Kidney glomerular epithelial cell (primary cell): Measurements from ENCODE around the gene PLEKHG4.

Source experiments
- DNase-seq: peaks from one replicate; lab custom pipeline; 2025; lab: John Stamatoyannopoulos, UW

Gene PLEKHG4, protein sequence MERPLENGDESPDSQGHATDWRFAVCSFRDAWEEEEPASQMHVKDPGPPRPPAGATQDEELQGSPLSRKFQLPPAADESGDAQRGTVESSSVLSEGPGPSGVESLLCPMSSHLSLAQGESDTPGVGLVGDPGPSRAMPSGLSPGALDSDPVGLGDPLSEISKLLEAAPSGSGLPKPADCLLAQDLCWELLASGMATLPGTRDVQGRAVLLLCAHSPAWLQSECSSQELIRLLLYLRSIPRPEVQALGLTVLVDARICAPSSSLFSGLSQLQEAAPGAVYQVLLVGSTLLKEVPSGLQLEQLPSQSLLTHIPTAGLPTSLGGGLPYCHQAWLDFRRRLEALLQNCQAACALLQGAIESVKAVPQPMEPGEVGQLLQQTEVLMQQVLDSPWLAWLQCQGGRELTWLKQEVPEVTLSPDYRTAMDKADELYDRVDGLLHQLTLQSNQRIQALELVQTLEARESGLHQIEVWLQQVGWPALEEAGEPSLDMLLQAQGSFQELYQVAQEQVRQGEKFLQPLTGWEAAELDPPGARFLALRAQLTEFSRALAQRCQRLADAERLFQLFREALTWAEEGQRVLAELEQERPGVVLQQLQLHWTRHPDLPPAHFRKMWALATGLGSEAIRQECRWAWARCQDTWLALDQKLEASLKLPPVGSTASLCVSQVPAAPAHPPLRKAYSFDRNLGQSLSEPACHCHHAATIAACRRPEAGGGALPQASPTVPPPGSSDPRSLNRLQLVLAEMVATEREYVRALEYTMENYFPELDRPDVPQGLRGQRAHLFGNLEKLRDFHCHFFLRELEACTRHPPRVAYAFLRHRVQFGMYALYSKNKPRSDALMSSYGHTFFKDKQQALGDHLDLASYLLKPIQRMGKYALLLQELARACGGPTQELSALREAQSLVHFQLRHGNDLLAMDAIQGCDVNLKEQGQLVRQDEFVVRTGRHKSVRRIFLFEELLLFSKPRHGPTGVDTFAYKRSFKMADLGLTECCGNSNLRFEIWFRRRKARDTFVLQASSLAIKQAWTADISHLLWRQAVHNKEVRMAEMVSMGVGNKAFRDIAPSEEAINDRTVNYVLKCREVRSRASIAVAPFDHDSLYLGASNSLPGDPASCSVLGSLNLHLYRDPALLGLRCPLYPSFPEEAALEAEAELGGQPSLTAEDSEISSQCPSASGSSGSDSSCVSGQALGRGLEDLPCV

DNA sequence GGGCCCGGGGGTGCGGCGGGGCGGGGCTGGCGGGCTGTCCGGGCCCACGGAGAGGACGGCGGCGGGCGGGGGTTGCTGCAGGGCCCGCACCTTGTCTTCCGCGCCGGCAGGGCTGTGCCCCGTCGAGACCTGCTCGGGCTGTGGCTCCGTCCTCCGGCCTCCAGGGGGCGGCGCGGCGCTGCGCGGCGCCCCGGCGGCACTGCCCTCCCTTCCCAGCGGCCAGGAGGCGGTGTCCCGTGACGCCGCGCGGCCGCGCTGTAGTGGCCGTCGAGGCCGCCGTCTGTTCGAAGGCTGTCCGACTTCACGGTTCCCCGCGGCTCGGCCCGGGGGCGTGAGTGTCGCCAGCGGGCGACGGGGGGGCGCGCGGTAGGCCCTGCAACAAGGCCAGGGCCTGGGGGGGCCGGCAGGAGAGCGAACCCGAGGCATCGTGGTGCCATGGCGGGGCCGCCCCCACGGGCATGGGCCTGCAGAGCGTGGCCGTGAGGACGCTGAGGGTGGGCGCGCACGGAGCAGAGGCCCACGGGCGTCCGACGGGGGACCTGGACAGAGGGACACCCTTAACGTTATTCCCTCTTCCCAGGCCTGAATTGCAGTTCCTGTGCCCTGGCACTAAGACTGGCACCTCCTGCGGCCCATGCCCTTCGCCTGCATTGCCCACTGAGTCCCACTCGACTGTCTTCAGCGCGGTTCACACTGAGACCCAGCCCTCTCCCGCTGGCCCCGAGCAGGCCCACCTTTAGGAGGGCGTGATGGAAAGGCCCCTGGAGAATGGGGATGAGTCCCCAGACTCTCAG lies at the start of gene PLEKHG4:
Gene PLEKHG4, plus strand, starts transcription at position 237 of the 794 bp plus-strand sequence. Its CDS starts 513 bp downstream, at position 750.
- DNase-seq: peak; percentile 14

GRCh38 chr16:67229906-67230808 lies 49.2 kb upstream of the PLEKHG4 start:
- DNase-seq: no peak

GRCh38 chr16:67230809-67231660 lies 48.3 kb upstream of the PLEKHG4 start:
- DNase-seq: no peak

DNA sequence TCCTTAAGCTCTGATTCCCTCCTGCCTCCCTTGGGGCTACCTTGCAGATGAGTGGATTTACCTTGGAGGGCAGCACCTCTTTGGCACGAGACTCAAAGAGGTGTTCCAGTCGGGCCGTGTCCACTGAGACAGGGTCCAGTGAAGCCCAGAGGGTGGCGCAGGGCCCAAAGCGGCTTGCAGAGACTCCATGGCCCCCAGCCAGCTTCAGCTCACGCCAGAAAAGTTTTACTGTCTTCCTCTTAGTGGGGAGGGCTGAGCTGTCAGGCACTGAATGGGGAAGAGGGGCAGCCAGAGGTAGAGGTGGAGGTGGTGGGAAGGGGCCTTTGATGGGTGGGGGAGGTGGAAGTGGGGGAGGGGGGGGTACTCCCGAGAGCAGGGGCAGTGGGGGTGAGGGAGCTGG lies 45.7 kb upstream of the PLEKHG4 start:
- no peak for DNase-seq

- DNase-seq: no peak
Observed at GRCh38 chr16:67234180-67234597, 45.1 kb upstream of the PLEKHG4 start.

- DNase-seq: no peak
Observed at GRCh38 chr16:67235816-67236562, 43.3 kb upstream of the PLEKHG4 start.

- no peak for DNase-seq
Observed at GRCh38 chr16:67236563-67237395, 42.6 kb upstream of the PLEKHG4 start.

GRCh38 chr16:67237396-67238277 lies 41.7 kb upstream of the PLEKHG4 start:
- DNase-seq: no peak

GRCh38 chr16:67238278-67238575 lies 41.1 kb upstream of the PLEKHG4 start:
- DNase-seq: no peak

GRCh38 chr16:67238806-67239470 lies 40.4 kb upstream of the PLEKHG4 start:
- DNase-seq: no peak

GRCh38 chr16:67240506-67240905 lies 38.8 kb upstream of the PLEKHG4 start:
- DNase-seq: no peak

GRCh38 chr16:67241008-67241900 lies 38.1 kb upstream of the PLEKHG4 start:
- DNase-seq: peak; percentile 82

- DNase-seq: no peak
Observed at GRCh38 chr16:67242138-67242730, 37.1 kb upstream of the PLEKHG4 start.

DNA sequence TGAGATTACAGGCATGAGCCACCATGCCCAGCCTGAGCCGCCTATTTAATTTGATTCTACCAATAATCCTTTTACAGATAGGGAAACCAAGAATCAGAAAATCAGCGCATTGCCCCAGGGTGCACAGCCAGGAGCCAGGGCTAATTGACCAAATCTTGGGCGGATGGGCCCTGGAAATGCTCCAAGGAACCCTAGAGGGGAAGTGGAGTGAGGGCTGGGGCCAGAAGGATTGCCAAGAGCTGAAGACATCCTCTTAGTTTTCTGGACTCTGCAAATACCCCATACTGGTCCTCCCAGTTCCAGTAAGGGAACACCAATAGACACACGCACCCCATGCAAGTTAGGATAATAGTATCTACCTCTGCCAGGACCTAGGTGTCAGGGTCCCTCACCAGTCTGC lies 35.9 kb upstream of the PLEKHG4 start:
- DNase-seq: no peak
